ENCODE results near the gene SH2D2A. TPM values are rescaled to one million over a fixed set of nuclear protein-coding genes. Genes with fewer than 3 reads are reported as not detected.

The SH2D2A gene
- total RNA-seq, 2 donors from 2014 or later, result 153 to 188 TPM

DNA sequence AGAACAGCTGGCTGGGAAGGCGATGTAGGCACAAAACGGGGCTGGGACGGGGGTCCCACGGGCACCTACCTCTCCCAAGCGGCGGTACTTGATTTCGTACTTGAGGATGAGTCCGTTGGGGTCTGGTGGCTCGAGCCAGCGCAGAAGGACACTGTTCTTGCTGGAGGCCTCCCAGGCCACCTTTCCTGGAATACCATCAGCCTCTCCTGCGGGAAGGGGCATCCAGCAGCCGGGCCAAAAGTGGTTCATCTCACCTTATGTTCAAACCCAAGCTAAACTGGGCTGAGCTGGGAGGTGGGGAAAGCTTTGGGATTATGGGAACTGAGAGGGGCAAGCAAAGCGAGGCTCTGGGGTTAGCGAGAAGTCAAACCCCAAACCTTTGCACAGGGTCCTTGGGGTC lies 28.0 kb upstream of the SH2D2A start:
- Mint-ChIP-seq H3K27me3 (peaks cover 34 to 39% of the 10 kb centered on the region in 2 donors), H3K9me3 (no peaks in the 10 kb centered on the region), H3K36me3 (no peaks in the 10 kb centered on the region), H3K4me3 (no peak overlapping the region), H3K4me1 (ENCODE audit: low read depth in 2 of 2) (peaks cover 11 to 31% of the 10 kb centered on the region in 2 donors), H3K27ac (no peak overlapping the region)
- ATAC-seq (no peak), DNase-seq (ENCODE audit: low spot score) (no peak)

DNA sequence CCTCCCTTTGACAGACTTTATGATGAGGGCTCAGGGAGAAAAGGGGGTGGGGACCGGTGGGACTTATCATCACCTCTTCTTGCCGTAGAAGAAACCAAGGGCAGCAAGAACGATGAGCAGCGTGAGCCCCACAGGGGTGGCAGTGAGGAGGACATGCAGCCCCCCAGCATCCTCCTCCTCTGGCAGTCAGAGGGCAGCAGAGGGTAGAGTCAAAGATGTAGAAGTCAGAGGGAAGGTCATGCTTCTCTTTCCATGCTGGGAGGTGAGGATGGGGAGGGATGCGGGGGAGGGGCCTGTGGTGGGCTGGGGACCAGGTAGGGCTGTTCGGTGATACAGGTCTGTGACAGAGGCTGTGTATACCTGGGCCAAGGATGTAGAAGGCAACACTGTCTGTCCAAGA lies 27.5 kb upstream of the SH2D2A start:
- H3K27me3 Mint-ChIP-seq, result peaks cover 34 to 39% of the 10 kb centered on the region in 2 donors
- ATAC-seq (no peak), DNase-seq (ENCODE audit: low spot score) (no peak)
- peaks cover 11 to 32% of the 10 kb centered on the region in 2 donors for H3K4me1 Mint-ChIP-seq (ENCODE audit: low read depth in 2 of 2)
- H3K27ac Mint-ChIP-seq, result no peak overlapping the region
- H3K4me3 Mint-ChIP-seq, result no peak overlapping the region
- H3K36me3 Mint-ChIP-seq, result no peaks in the 10 kb centered on the region
- no peaks in the 10 kb centered on the region for H3K9me3 Mint-ChIP-seq

DNA sequence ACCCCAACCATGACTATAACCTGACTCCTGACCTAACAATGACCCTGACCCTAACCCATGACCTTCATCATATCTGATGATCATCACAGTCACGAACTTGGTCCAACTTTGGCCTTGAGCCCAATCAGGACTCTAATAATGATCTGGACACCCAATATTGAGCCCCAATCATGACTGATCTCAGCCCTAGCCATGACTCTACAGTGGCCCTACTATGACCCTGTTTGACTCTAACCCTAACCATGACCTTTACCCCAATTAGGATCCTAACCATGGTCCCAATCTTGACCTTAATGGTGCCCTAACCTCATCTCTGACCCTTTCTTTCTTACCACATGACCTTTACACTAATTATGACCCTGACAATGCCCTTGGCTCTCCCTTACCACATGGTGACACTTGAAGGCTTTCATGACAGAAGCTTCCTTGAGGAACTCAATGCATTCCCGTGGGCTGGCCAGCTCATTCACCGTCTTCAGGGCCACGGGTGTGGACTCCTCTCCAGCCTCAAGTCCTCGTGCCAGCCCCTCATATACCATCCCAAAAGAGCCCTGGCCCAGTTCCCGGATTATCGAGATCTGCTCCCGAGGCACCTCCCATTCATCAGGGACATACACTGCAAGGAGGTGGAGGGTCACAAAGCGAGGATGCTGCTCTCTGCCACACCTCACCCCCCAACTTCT lies 26.1 kb upstream of the SH2D2A start:
- H3K27me3 Mint-ChIP-seq, result peaks cover 34% of the 10 kb centered on the region in 2 donors
- peaks cover 11 to 28% of the 10 kb centered on the region in 2 donors for H3K4me1 Mint-ChIP-seq (ENCODE audit: low read depth in 2 of 2)

DNA sequence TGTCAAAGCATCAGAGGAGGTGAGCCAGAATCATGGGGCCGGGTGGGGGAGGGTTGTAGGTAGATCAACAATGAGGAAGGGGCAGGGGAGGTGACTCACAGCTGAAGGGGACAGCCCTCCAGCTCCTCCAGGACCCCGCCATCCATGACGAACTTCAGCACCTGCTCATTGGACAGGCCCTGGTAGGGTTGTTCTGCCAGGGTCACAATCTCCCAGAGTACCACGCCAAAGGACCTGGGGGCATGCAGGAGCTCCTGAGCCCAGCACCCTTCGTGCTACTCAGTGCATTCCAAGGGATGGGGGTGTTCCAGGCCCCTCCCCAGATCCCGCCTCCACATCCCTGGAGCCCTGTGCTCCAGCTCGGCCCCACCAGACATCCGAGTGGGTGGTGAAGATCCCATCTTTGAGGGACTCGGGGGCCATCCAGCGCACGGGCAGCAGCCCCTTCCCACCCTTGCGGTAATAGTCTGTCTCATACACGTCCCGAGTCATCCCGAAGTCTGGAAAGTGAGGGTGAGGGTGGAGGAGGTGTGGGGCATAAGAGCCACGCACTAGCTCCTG lies 24.7 kb upstream of the SH2D2A start:
- H3K27ac Mint-ChIP-seq, result no peak overlapping the region
- H3K9me3 Mint-ChIP-seq, result no peaks in the 10 kb centered on the region
- peaks cover 13 to 29% of the 10 kb centered on the region in 2 donors for H3K4me1 Mint-ChIP-seq (ENCODE audit: low read depth in 2 of 2)
- H3K27me3 Mint-ChIP-seq, result peaks cover 26 to 29% of the 10 kb centered on the region in 2 donors
- no peak overlapping the region for H3K4me3 Mint-ChIP-seq
- H3K36me3 Mint-ChIP-seq, result no peaks in the 10 kb centered on the region
- DNase-seq (ENCODE audit: low spot score) (no peak), ATAC-seq (no peak)

More for the DNA sequence above, 26.1 kb upstream of the SH2D2A start:
- ATAC-seq, result no peak
- no peak for DNase-seq (ENCODE audit: low spot score)
- Mint-ChIP-seq H3K27ac (no peak overlapping the region), H3K36me3 (no peaks in the 10 kb centered on the region), H3K4me3 (no peak overlapping the region), H3K9me3 (no peaks in the 10 kb centered on the region)

DNA sequence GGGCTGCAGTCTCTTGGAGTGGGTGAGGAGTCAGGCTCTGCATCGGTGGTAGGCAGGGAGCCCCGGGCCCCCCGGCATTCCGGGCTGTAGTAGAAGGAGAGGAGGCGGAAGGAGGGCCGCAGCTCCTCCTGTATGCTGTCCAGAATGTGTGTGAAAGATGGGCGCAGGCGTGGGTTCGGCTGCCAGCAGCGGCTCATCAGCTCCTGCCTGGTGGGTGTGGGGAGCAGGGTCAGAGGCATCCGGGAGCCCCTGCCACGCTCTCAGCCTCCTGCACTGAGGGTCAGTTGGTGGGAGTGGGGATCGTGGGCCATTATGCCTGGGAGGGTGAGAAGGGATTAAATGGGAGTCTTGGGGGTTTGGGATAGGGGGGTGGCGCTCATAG lies 24.2 kb upstream of the SH2D2A start:
- no peak for DNase-seq (ENCODE audit: low spot score)
- no peak for ATAC-seq
- H3K27me3 Mint-ChIP-seq, result peaks cover 22 to 29% of the 10 kb centered on the region in 2 donors
- no peak overlapping the region for H3K4me3 Mint-ChIP-seq
- H3K9me3 Mint-ChIP-seq, result no peaks in the 10 kb centered on the region
- H3K27ac Mint-ChIP-seq, result no peak overlapping the region
- no peaks in the 10 kb centered on the region for H3K36me3 Mint-ChIP-seq
- H3K4me1 Mint-ChIP-seq (ENCODE audit: low read depth in 2 of 2), result peaks cover 18 to 34% of the 10 kb centered on the region in 2 donors

DNA sequence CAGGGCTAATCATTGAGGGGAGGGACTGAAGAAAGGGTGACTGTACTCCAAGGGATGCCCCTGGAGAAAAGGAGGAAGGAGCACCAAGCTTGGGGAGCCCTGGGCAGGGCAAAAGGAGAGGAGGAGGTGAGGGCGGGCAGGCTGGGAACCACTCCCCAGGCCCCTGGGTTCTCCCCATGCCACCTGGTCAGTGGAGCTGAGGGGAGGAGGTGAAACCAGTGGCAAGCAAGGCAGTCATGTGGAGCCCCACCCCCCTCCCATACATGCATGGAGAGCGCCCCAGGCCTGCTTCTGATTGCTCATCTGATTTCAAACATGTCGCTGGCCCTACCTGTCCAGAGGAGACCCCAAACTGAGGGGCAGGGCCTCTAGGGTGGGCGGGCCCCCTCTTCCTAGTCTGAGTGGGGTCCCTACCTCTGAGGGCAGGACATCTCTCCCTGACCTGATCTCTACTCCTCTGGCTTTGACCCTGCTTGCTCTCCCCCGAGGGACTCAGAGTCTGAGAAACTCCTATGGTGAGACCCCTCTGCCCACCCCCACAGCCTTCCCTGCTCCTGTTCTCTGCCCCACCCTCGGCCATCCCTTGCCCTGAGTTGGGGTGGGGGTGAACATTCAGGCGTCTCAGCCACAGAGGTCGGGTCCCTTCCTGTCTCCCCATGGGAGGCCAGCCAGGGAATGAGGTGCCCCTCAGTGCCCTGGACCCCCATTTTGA lies 23.7 kb upstream of the SH2D2A start:
- H3K36me3 Mint-ChIP-seq, result no peaks in the 10 kb centered on the region
- H3K27me3 Mint-ChIP-seq, result peaks cover 20 to 30% of the 10 kb centered on the region in 2 donors
- H3K4me3 Mint-ChIP-seq, result no peak overlapping the region
- no peak for DNase-seq (ENCODE audit: low spot score)
- no peak for ATAC-seq
- H3K27ac Mint-ChIP-seq, result no peak overlapping the region
- peaks cover 21 to 34% of the 10 kb centered on the region in 2 donors for H3K4me1 Mint-ChIP-seq (ENCODE audit: low read depth in 2 of 2)
- H3K9me3 Mint-ChIP-seq, result no peaks in the 10 kb centered on the region

DNA sequence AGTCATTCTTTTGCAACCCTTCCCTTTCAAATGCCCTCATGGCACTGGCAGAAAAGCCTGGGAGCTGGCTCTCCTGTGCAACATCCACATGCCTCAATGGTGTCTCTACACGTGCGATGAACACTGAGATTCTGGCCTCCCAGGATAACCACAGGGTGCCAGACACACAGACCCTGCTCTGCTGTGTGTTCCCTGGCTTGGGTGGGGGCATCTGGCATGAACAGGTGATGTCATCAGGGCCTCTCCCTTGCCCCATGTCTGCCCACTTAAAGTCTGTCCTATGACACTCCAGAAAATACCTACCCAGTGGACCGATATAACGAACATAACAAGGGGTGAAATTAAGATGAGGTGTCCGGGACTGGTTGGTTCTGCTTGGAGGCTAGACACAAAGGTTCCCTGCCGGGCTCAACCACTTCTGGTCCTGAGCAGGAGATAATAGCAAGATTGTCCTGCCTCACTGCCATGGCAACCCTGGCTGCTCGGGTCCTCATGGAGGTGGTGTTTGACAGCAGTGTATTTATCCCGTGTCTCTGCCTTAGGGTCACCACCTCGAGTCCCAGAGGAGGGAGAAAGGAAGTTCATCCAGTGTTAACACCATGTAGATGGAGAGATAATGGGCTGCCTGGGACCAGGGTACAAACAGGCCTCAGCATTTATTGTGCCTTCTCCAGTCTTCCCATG lies 22.9 kb upstream of the SH2D2A start:
- peaks cover 20 to 27% of the 10 kb centered on the region in 2 donors for H3K27me3 Mint-ChIP-seq
- no peak for DNase-seq (ENCODE audit: low spot score)
- no peak overlapping the region for H3K4me3 Mint-ChIP-seq
- no peaks in the 10 kb centered on the region for H3K36me3 Mint-ChIP-seq
- H3K27ac Mint-ChIP-seq, result no peak overlapping the region
- no peaks in the 10 kb centered on the region for H3K9me3 Mint-ChIP-seq
- peaks cover 17 to 30% of the 10 kb centered on the region in 2 donors for H3K4me1 Mint-ChIP-seq (ENCODE audit: low read depth in 2 of 2)
- ATAC-seq, result no peak

DNA sequence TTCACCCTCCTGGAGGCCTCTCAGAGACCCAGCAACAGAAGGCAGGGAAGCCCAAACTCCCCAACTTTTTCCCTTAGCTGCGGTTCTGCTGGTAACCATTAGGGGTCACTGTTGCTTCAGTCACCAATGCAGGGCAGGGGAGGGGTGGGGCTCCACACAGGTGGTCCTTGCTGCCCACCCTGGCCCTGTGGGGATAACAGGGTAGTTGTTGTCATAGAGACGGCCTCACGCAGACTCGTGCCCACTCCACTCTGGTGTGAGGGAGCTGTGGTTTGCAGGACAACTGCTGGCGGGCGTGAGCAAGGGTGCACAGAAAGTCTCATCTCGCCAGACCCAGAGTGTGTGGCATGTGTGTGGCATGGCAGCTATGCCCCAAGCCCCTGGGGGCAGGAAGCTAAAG lies 22.3 kb upstream of the SH2D2A start:
- peaks cover 20 to 32% of the 10 kb centered on the region in 2 donors for H3K4me1 Mint-ChIP-seq (ENCODE audit: low read depth in 2 of 2)
- H3K36me3 Mint-ChIP-seq, result no peaks in the 10 kb centered on the region
- no peak for DNase-seq (ENCODE audit: low spot score)
- H3K27ac Mint-ChIP-seq, result peak overlapping the region; percentile 75 to 82
- peak; percentile 45 to 63 for ATAC-seq
- peaks cover 15 to 29% of the 10 kb centered on the region in 2 donors for H3K27me3 Mint-ChIP-seq
- no peaks in the 10 kb centered on the region for H3K9me3 Mint-ChIP-seq
- H3K4me3 Mint-ChIP-seq, result no peak overlapping the region

DNA sequence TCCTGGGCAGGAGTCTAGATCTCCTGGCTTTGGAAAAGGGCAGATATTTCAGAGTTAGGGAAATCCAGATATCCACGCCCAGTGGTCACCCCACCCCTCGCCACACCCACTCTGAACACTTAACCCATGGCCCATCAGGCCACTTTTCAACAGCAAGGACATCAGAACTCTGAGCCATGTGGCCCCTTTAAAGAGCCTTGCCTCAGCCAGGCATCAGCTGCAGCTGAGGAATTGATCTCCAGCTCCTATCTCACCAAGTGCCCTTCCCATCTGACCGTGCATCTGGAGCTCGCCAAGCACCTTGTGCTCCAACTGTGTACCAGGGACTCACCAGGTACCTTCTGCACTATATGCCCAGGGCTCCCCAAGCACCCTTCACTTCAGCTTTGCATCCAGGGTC lies 20.2 kb upstream of the SH2D2A start:
- peaks cover 29 to 37% of the 10 kb centered on the region in 2 donors for H3K4me1 Mint-ChIP-seq (ENCODE audit: low read depth in 2 of 2)
- DNase-seq (ENCODE audit: low spot score), result no peak
- H3K9me3 Mint-ChIP-seq, result no peaks in the 10 kb centered on the region
- no peak overlapping the region for H3K27ac Mint-ChIP-seq
- H3K4me3 Mint-ChIP-seq, result no peak overlapping the region
- H3K36me3 Mint-ChIP-seq, result no peaks in the 10 kb centered on the region
- ATAC-seq, result no peak
- peaks cover 0 to 18% of the 10 kb centered on the region in 2 donors for H3K27me3 Mint-ChIP-seq

DNA sequence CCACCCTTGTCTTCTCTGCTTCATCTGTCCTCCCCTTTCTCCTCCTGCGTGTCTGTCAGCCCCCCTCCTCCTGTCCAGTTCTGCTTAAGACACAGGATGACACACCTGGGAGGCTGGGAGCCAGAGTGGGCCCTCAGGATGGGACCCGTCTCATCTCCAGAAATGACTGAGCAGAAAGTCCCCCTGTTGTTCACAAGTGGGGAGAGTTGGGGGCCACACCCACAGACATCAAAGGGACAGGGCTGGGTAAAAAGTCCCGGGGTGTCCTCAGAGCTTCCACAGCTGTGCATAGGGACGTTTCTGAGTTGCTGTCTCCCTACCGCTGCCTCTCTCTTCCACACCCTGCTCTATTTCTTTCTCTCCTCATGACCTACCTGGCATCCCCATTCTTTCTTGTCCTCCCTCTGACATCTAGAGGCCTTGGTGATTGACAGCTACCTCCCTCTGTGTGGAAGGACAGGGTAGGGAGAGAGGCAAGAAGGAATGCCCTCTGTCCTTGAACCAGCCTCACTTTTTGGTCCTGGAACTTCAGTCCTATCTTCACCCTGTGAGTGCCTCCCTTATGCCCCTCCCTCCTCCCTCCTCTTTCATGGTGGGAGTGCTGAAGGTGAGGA lies 19.5 kb upstream of the SH2D2A start:
- Mint-ChIP-seq H3K27me3 (peaks cover 3 to 20% of the 10 kb centered on the region in 2 donors), H3K9me3 (no peaks in the 10 kb centered on the region), H3K27ac (peak overlapping the region; percentile 54 to 68), H3K4me3 (peak overlapping the region; percentile 34), H3K4me1 (ENCODE audit: low read depth in 2 of 2) (peaks cover 29 to 37% of the 10 kb centered on the region in 2 donors), H3K36me3 (no peaks in the 10 kb centered on the region)
- ATAC-seq, result peak; percentile 58 to 69
- no peak for DNase-seq (ENCODE audit: low spot score)

DNA sequence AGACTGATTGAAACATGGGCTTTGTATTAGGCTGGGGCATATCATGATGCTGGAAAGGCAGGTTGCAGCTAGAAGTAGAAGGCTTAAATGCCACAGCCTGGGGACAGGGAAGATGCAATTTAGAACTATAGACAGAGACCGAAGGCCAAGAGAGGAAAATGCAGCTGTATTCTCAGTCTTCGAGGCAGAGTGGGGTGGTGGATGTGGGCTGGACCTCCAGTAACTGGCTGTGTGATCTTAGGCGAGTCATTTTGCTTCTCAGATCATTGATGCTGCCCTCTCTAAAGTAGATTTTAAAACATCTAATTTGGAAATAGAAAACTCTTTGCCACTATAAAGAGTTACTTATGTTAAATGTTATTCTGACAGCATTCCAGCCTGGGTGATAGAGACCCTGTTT lies 17.7 kb upstream of the SH2D2A start:
- Mint-ChIP-seq H3K27ac (peak overlapping the region in 1 of 2 donors; percentile 34), H3K4me3 (no peak overlapping the region), H3K4me1 (ENCODE audit: low read depth in 2 of 2) (peaks cover 29 to 33% of the 10 kb centered on the region in 2 donors), H3K27me3 (peaks cover 6 to 19% of the 10 kb centered on the region in 2 donors), H3K36me3 (no peaks in the 10 kb centered on the region), H3K9me3 (no peaks in the 10 kb centered on the region)
- DNase-seq (ENCODE audit: low spot score) (no peak), ATAC-seq (no peak)

DNA sequence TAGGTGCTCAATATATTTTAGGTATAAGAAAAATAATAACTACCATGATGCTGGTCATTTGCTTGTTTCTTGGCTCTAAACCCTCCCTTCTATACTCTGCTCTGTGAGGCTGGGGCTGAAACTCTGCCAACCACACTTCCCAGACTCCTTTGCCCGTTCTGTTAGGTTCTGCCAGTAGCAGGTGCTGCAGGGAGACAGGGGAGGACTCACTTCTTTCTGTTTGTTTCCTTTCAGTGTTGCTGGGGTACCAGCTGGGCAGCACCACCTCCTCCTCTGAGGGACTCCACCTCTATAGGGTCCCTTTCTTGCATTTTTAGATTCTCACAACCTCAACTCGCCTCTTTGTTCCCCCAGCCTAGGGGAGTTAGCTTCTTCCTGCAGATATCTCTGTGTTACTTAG lies 17.0 kb upstream of the SH2D2A start:
- Mint-ChIP-seq H3K4me1 (ENCODE audit: low read depth in 2 of 2) (peaks cover 24 to 28% of the 10 kb centered on the region in 2 donors), H3K36me3 (no peaks in the 10 kb centered on the region), H3K9me3 (no peaks in the 10 kb centered on the region), H3K27me3 (peaks cover 6 to 19% of the 10 kb centered on the region in 2 donors), H3K4me3 (no peak overlapping the region), H3K27ac (peak overlapping the region in 1 of 2 donors; percentile 34)
- DNase-seq (ENCODE audit: low spot score), result no peak
- ATAC-seq, result no peak

DNA sequence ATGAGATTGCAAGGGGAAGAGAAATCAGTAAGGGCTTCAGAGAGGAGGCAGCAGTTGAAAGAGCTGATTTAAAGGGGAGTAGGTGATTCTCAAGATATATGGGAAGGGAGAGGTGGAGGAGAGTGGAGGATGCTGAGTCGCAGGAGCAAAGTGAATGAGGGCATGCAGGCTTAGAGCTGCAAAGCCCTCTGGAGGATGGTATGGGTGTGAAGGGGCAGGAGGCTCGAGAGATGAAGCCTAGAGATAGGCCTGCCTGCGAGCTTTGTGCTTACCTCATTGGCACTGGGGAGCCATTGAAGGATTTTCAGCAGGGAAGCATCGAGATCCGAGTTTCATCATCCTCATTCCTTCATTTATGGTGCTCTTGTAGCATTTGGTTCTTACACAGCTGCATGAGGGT lies 15.8 kb upstream of the SH2D2A start:
- Mint-ChIP-seq H3K9me3 (no peaks in the 10 kb centered on the region), H3K4me1 (ENCODE audit: low read depth in 2 of 2) (peaks cover 23 to 26% of the 10 kb centered on the region in 2 donors), H3K36me3 (no peaks in the 10 kb centered on the region), H3K27me3 (peaks cover 6 to 19% of the 10 kb centered on the region in 2 donors), H3K27ac (no peak overlapping the region), H3K4me3 (no peak overlapping the region)
- DNase-seq (ENCODE audit: low spot score), result no peak
- ATAC-seq, result no peak
